ENCODE results near the gene PMF1.

The PMF1 gene

GRCh38 chr1:156266051-156266450, 53.2 kb downstream of the PMF1 start:
- no peak for DNase-seq (ENCODE audit: low read depth)

- DNase-seq (ENCODE audit: low read depth): no peak
These were observed 55.5 kb downstream of the PMF1 start for GRCh38 chr1:156268336-156268735.

DNA sequence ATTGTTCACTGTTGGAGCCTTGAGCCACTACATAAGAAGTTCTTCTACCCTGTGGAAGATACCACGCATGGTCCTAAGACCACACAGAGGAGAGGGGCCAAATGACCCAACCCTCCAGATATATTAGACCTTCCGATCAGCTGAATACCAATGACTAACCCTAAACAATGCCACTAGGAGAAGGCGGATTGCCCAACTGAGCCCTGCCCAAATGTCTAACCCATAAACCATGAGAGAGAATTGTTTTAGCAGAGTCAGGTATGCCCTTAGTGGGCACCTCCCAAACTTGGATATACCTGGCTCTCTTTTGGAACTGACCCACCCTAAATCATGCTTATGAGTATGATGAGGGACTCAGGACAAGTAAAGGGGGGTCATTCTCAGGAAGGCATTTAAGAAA, 57.5 kb downstream of the PMF1 start:
- no peak for DNase-seq (ENCODE audit: low read depth)

DNA sequence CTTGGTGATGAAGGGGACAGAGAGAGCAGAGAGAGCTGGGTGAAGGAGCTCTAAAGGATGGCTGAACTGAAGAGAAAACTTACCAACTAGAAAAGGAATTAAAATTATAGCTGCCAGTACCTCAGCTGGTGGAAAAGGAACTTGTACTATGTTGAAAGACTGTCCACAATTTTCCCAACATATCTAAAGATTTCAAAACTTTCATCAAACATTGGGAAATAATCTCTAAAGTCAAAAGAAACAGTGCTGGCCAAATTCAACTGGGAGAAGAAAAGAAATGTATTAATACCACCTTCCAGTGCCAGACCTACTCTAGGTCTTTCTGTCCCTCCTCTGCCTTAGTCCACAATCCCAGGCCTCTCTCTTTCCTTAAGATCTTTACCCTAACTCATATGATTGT, 63.7 kb downstream of the PMF1 start:
- DNase-seq (ENCODE audit: low read depth): no peak

DNA sequence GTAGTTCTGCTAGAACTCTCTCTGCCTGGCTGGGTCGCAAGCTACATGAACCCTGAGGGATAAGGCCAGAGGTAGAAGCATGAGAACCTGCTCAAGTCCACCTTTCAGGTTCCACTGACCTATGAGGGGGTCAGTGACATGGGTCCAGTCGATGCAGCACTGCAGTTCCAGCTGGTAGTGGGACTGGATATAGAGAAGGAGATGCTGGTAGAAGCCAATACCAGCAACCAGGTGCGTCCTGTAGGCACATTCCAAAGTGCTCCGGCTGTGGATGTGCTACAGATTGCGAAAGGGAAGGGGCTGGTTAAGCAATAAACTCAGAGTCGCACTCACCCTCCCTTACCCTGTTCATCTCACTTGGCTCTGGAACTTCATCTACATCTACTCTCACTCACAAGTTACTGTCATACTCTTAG, 64.2 kb downstream of the PMF1 start:
- DNase-seq (ENCODE audit: low read depth): no peak

- DNase-seq (ENCODE audit: low read depth): no peak
These were observed 67.0 kb downstream of the PMF1 start for GRCh38 chr1:156279837-156280236.

GRCh38 chr1:156281281-156281680, 68.5 kb downstream of the PMF1 start:
- no peak for DNase-seq (ENCODE audit: low read depth)

- no peak for DNase-seq (ENCODE audit: low read depth)
These were observed 69.1 kb downstream of the PMF1 start for GRCh38 chr1:156281693-156282478.

DNA sequence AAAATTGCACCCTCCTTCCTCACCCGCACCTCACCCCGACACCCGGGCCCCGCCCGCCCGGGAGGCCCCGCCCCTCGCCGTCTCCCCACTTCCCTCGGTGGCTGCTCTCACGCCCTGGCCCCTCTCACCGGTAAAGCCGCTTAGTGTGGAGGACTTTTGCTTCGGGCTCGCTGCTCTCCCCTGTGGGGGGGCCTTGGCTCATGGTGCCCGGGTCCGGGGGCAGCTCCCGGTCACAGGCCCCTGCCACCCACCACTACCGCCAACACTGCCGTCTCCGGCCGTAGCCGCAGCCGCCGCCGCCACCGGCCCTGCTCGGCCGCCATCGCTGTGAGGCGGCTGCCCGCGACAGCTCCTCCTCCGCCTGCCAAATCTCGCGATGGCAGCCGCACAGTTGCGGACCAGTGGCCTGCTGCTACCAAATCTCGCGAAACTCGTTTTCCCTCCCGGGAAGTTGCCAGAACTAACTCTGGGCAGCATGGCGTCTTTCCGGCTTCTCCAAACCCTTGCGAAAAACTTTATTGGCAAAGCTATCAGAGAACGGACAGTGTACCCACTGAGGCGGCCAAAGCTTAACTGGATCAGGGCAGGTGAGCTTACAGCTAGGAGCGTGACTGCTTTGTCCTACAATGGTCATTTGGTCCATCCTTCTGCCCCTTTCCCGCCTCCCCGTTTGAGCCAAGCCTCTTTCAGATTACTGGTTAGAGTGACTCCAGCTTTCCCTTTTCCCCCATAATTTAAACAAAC, 69.8 kb downstream of the PMF1 start, which contains the start of gene SMG5:
SMG5 (minus strand) TSS at position 347 of the 744 bp plus-strand sequence; CDS start at position 202, 145 bp downstream.
- DNase-seq (ENCODE audit: low read depth): peak; percentile 94

DNA sequence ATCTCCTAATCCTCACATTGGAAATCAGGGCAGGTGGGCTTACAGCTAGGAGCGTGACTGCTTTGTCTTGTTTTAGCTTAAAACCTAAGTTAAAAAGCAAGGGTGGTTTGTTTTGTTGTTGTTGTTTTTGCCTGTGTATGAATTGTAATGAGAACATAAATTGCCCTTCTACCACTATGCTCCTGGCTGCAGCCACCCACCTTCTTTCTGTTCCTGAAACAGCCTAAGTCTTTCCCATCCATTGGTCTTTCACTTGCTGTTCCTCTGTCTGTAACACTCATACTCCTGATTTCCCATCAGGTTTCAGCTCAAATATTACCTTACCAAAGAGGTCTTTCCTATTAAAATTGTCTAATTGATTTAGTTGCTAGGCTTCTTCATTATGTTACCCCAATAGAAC, 70.7 kb downstream of the PMF1 start:
- DNase-seq (ENCODE audit: low read depth): no peak

- no peak for DNase-seq (ENCODE audit: low read depth)
These were observed 71.3 kb downstream of the PMF1 start, which contains the start of gene TMEM79 for GRCh38 chr1:156284112-156284511. Gene TMEM79 (plus strand): TSS chr1:156284325. CDS start chr1:156285227, 902 bp downstream.

- no peak for DNase-seq (ENCODE audit: low read depth)
These were observed 72.0 kb downstream of the PMF1 start for GRCh38 chr1:156284757-156285156.

GRCh38 chr1:156285437-156285836, 72.6 kb downstream of the PMF1 start:
- DNase-seq (ENCODE audit: low read depth): no peak

DNA sequence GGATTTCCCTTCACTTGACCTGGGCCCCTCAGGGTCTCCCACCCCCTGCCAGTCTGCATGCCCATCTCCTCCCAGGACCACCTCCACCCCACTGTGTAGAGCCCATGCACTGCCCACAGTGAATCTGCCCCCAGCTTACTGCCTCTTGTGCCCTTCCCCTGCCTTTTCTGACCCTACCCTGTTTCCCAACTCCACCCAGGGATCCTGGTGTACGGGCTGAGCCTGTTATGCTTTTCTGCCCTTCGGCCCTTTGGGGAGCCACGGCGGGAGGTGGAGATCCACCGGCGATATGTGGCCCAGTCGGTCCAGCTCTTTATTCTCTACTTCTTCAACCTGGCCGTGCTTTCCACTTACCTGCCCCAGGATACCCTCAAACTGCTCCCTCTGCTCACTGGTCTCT, 73.3 kb downstream of the PMF1 start:
- DNase-seq (ENCODE audit: low read depth): no peak
